Spinal cord (tissue), 10 donors: ENCODE data around the gene CLNS1A. TPM values are rescaled to one million over a fixed set of nuclear protein-coding genes. Genes with fewer than 3 reads are reported as not detected.
"Not testable (repeated sequence)": the region's sequence is repeated elsewhere in the genome, so short reads cannot be mapped to it uniquely, and the experiment has no call there.

Experiments
- DNase-seq, 6 donors: peaks; one replicate each; pipeline versions ENCODE4 v3.0.0 to v3.0.0-alpha.2; 2013 to 2015; ENCODE audit warnings: low spot score in 6 of 6, low read depth in 4 of 6
- H3K27ac ChIP-seq: one replicate; pipeline ENCODE4 v1.5.1; 2013; ENCODE audit warnings: low read depth, low read length, control low read depth
- H3K27me3 ChIP-seq: one replicate; pipeline ENCODE4 v1.6.1; 2013; ENCODE audit warnings: low read length; ENCODE audit not compliant: control insufficient read depth, insufficient read depth
- H3K36me3 ChIP-seq: one replicate; pipeline ENCODE4 v1.6.1; 2013; ENCODE audit warnings: low read length; ENCODE audit not compliant: control insufficient read depth, insufficient read depth
- H3K4me1 ChIP-seq: one replicate; pipeline ENCODE4 v1.6.1; 2013; ENCODE audit warnings: low read length; ENCODE audit not compliant: control insufficient read depth, insufficient read depth
- H3K4me3 ChIP-seq: one replicate; pipeline ENCODE4 v1.5.1; 2013; ENCODE audit warnings: low read depth, low read length, control low read depth
- H3K9me3 ChIP-seq: one replicate; pipeline ENCODE4 v1.6.1; 2013; ENCODE audit warnings: low read length; ENCODE audit not compliant: control insufficient read depth, insufficient read depth
- WGBS: methylation state at CpG from one replicate; pipeline ENCODE4 v1.1.5; 2013; ENCODE audit warnings: missing lambda C conversion rate; ENCODE audit not compliant: insufficient coverage; 5-methylcytosine and 5-hydroxymethylcytosine counted together
- polyA plus RNA-seq, 2 donors: library from polyadenylated mRNA; unstranded; fragments of 120-200 nt; gene quantifications; one replicate each; pipeline ENCODE4 v1.2.1, GENCODE V29; 2013; ENCODE audit not compliant: insufficient read length in 2 of 2
- total RNA-seq, 2 donors: library from RNA; depleted of rRNA in 1 of 2; stranded (reverse); fragments of 120-200 nt in 1 of 2; fragments of >200 nt in 1 of 2; gene quantifications; one replicate each; pipeline versions ENCODE4 v1.2.3 to v1.2.4, GENCODE V29; 2013 to 2014
- donor health status: healthy.

Gene CLNS1A
- total and polyA plus RNA-seq, 4 donors = 155 to 216 (median 173) TPM

DNA sequence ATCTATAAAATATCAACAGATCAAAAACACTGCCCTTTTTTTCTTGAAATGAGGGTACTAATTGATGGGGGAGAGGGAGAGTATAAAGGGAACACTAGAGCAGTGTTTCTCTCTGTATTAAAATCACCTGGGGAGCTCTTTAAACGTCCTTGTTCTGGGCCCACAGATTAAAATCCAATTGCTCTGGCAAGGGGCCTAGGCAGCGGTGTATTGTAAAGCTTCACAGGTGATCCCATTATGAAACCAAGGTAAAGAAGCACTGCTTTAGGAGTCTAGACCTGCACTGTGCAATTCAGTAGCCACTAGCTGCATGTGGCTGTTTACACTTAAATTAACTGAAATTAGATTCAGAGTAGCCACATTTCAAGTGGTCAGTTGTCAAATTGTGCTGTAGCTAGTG lies 44.9 kb downstream of the CLNS1A start:
- Histone ChIP-seq H3K27me3 (no peaks in the 10 kb centered on the region), H3K4me1 (peaks cover 19% of the 10 kb centered on the region), H3K36me3 (peaks cover 3% of the 10 kb centered on the region), H3K27ac (no peak overlapping the region), H3K9me3 (no peaks in the 10 kb centered on the region), H3K4me3 (no peak overlapping the region)
- no CpG with 5 or more reads among the region's 2 CpGs for WGBS
- DNase-seq = peak in 1 of 6 donors; percentile 14

DNA sequence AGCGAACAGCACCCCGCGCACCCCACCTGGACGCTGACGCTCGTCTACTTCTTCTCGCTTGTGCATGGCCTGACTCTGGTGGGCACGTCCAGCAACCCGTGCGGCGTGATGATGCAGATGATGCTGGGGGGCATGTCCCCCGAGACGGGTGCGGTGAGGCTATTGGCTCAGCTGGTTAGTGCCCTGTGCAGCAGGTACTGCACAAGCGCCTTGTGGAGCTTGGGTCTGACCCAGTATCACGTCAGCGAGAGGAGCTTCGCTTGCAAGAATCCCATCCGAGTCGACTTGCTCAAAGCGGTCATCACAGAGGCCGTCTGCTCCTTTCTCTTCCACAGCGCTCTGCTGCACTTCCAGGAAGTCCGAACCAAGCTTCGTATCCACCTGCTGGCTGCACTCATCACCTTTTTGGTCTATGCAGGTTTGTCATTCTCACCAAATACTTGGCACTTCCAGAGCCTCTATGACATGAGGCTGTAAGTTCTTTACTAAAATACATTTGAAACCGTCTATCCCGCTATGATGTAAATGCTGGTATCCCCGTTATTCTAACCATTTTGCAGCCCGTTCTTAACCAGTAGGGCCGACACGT lies 47.3 kb downstream of the CLNS1A start:
- Histone ChIP-seq H3K4me1 (peaks cover 19% of the 10 kb centered on the region), H3K27ac (peak overlapping the region; percentile 67), H3K36me3 (peaks cover 3% of the 10 kb centered on the region), H3K27me3 (no peaks in the 10 kb centered on the region), H3K4me3 (peak overlapping the region; percentile 68), H3K9me3 (no peaks in the 10 kb centered on the region)
- peak; percentile 13 to 88 (median 46) for DNase-seq
- WGBS = under 1% methylated on average over 25 of the region's 31 CpGs

DNA sequence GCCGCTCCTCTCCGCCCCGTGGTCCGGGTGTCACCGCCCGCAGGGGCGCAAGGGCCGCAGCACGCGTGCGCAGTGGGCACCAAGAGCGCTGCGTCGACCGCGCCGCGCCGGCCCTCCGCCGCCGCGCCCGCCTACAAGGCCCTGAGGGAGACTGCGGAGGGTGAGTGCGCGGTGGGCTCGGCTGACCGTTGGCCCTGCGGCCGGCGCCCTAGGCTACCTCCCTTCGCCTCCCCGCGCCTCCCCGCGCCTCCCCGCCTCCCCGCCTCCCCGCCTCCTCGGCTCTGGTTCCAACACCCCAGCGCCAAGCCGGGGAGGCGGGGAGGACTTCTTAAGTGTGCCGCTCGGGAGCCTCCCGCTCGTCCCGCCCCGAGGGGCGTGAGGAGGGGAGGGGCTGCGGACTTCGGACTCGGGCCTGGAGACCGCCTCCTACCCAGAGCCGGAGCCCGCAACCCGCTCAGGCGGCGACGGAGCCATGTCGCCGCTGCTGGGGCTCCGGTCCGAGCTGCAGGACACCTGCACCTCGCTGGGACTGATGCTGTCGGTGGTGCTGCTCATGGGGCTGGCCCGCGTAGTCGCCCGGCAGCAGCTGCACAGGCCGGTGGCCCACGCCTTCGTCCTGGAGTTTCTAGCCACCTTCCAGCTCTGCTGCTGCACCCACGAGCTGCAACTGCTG lies 47.9 kb downstream of the CLNS1A start, which contains the start of gene AQP11:
Gene AQP11 (plus strand): TSS at position 433 of the 673 bp plus-strand sequence. CDS start 40 bp downstream, at position 473.
- Histone ChIP-seq H3K27me3 (no peaks in the 10 kb centered on the region), H3K4me3 (peak within 1 kb of the TSS; percentile 68), H3K4me1 (peaks cover 19% of the 10 kb centered on the region), H3K36me3 (peaks cover 3% of the 10 kb centered on the region), H3K9me3 (no peaks in the 10 kb centered on the region), H3K27ac (peak within 1 kb of the TSS; percentile 67)
- under 1% methylated on average over 67 of the region's 75 CpGs for WGBS
- DNase-seq = peak; percentile 66 to 95 (median 76)

DNA sequence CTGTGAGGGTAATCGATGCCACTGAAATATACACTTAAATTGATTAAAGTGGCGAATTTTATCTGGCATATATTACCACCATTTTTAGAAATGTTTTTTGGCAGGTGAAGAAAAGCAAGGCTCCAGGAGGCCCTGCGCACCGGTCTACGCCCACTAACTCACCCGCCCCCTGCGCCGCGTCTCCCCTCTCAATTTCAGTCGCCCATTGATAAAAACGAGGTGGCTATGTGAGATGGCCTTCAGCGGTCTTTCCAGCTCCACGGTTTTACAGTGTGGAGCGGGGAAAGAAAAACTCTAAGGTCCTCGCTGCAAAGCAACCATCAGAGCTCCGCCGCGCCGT lies 48.4 kb downstream of the CLNS1A start:
- Histone ChIP-seq H3K9me3 (no peaks in the 10 kb centered on the region), H3K27me3 (no peaks in the 10 kb centered on the region), H3K36me3 (peaks cover 3% of the 10 kb centered on the region), H3K4me1 (peaks cover 19% of the 10 kb centered on the region), H3K27ac (peak overlapping the region; percentile 60), H3K4me3 (peak overlapping the region; percentile 68)
- no peak for DNase-seq
- 0% methylated on average over 13 of the region's 19 CpGs for WGBS

DNA sequence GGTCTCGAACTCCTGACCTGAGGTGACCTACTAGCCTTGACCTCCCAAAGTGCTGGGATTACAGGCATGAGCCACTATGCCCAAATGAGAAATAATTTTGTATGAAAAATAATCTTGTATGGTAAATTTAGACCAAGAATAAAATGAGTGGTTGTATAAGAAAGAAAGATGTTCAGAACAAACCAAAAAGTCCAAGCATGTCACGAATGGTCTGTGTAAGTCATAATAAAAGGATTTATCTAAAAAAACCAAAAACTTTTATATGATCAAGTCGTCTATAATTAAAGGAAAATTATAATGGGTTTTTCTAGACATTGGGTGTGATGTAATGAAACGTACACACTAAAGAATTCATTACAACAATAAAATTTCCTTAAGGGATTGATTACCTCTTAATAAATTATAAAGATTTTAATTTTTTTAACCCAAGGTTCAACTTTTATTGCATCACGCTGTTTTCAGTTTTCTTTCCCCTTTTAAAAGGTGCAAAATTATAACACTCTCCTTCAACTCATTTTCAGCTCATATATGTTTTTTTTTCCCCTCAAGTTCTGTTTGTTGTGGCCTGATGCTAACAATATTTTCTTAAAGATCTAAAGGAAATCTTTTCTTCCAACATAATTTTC lies 56.8 kb downstream of the CLNS1A start:
- H3K27ac ChIP-seq = no peak overlapping the region
- WGBS = no CpG with 5 or more reads among the region's 5 CpGs
- DNase-seq = peak in 1 of 6 donors; percentile 9
- no peaks in the 10 kb centered on the region for H3K36me3 ChIP-seq
- H3K4me1 ChIP-seq = no peaks in the 10 kb centered on the region
- no peak overlapping the region for H3K4me3 ChIP-seq
- peaks cover 7% of the 10 kb centered on the region for H3K9me3 ChIP-seq
- no peaks in the 10 kb centered on the region for H3K27me3 ChIP-seq

DNA sequence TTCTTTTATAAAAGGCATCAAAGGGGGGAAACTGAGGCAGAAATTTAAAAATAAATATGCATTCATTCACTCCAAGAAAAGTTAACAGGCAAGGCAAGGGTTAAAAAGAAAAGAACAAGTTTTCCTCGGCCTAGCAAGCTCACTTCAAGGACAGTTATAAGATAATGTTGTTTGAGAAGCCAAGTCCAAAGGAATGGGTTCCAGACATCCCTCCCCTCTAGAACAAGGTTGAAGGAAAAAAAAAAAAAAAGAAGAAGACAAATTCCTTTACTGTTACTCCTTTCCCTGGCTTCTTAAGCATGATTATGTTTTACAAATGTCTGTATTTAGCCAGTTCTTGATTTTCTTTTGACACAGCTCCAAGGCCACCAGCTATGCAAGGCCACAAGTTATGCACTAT lies 62.2 kb downstream of the CLNS1A start:
- not testable (repeated sequence) for H3K4me1 ChIP-seq, H3K36me3 ChIP-seq, H3K9me3 ChIP-seq, H3K4me3 ChIP-seq, H3K27me3 ChIP-seq, H3K27ac ChIP-seq, DNase-seq
- WGBS = no CpG with 5 or more reads among the region's 1 CpG

DNA sequence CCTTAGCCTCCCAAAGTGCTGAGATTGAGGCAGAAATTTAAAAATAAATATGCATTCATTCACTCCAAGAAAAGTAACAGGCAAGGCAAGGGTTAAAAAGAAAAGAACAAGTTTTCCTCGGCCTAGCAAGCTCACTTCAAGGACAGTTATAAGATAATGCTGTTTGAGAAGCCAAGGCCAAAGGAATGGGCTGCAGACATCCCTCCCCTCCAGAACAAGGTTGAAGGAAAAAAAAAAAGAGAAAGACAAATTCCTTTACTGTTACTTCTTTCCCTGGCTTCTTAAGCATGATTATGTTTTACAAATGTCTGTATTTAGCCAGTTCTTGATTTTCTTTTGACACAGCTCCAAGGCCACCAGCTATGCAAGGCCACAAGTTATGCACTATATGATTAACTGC lies 66.7 kb downstream of the CLNS1A start:
- no CpG with 5 or more reads among the region's 1 CpG for WGBS
- not testable (repeated sequence) for H3K9me3 ChIP-seq, H3K27me3 ChIP-seq, DNase-seq, H3K4me3 ChIP-seq, H3K4me1 ChIP-seq, H3K36me3 ChIP-seq, H3K27ac ChIP-seq

DNA sequence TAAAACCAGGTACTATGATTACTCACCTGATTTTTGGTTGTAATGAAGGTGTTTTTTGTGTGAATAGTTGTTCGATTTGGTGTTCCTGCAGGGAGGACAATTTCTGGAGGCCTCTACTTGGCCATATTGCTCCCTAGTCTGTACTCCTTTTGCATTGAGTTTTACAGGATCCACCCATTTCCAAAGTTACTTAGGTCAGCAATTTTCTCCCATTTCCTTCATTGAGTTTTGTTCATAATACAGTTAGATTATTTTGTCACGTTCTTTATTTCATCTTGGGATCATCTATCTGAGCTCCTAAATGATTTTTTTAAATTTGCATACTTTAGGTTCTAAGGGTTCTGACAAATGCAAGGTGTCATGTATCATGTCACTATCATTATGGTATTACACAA lies 67.9 kb downstream of the CLNS1A start:
- DNase-seq = no peak
- H3K4me1 ChIP-seq = no peaks in the 10 kb centered on the region
- no CpG with 5 or more reads among the region's 2 CpGs for WGBS
- no peaks in the 10 kb centered on the region for H3K27me3 ChIP-seq
- H3K4me3 ChIP-seq = no peak overlapping the region
- H3K36me3 ChIP-seq = no peaks in the 10 kb centered on the region
- no peak overlapping the region for H3K27ac ChIP-seq
- no peaks in the 10 kb centered on the region for H3K9me3 ChIP-seq

DNA sequence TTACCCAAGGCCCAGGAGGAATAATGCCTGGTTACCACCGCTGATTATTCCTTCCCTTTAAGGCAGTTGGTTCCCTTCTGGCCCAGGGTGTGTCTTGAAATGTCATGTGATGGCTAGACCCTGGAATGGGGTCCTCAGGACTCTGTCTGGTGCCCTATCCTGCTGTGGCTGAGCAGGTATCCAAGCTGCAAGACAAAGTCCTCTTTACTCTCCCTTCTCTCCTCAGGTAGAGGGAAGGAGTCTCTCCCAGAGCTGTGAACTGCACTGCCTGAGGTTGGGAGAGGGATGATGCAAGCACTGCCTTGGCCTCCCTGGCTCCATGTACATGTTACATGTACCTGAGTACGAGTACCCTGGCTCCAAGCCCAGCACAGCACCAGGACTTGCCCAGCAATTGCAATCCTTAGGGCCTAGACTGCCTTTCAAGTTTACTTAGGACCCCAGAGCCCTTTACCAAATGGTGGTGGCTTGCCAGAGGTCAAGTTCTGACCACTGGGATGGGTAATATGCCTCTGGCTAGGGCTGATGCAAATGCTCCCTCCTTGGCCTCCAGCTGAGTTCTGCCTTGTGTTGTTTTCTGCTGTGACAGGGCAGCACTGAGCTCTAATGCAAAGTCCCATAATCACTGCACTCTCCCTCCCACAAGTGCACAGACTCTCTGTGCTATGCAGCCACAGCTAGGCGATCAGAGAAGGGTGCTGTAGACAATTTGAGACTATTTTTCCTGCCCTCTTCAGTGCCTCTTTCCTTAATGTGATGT lies 68.5 kb downstream of the CLNS1A start:
- Histone ChIP-seq H3K4me1 (no peaks in the 10 kb centered on the region), H3K27me3 (no peaks in the 10 kb centered on the region), H3K36me3 (no peaks in the 10 kb centered on the region), H3K27ac (no peak overlapping the region), H3K4me3 (no peak overlapping the region), H3K9me3 (no peaks in the 10 kb centered on the region)
- DNase-seq = no peak
- 82% methylated on average over 2 of the region's 3 CpGs for WGBS
